GM12891 (cell line): ENCODE data around the gene CRADD.

Source experiments
- POLR2A ChIP-seq: IDR thresholded peaks from 2 replicates; pipeline ENCODE4 v1.6.1; 2011; ENCODE audit warnings: low read depth, low read length, control low read depth
- POLR2AphosphoS5 ChIP-seq: IDR thresholded peaks from 2 replicates; pipeline ENCODE4 v1.6.1; 2011; ENCODE audit warnings: low read depth, low read length, control low read depth
- TAF1 ChIP-seq: IDR thresholded peaks from 2 replicates; pipeline ENCODE4 v1.6.1; 2011; ENCODE audit warnings: low read depth, low read length, control low read depth

- TF ChIP-seq POLR2A (no peak), POLR2AphosphoS5 (no peak), TAF1 (no peak)
These were observed 82.4 kb downstream of the CRADD start for GRCh38 chr12:93759512-93760081.
